Measurements from ENCODE around the gene RNU6-9. TPM values are rescaled to one million over a fixed set of nuclear protein-coding genes. Genes with fewer than 3 reads are reported as not detected.
"Not testable (repeated sequence)": the region's sequence is repeated elsewhere in the genome, so short reads cannot be mapped to it uniquely, and the experiment has no call there.

The RNU6-9 gene
- total RNA-seq, 1 donor from 2014 or later = not detected

GRCh38 chr19:877992-878660 is 15.2 kb upstream of the RNU6-9 start:
- DNase-seq (ENCODE audit: low read depth in 2 of 2) = not testable (repeated sequence)

GRCh38 chr19:878751-879561 is 14.3 kb upstream of the RNU6-9 start:
- not testable (repeated sequence) for DNase-seq (ENCODE audit: low read depth in 2 of 2)

DNA sequence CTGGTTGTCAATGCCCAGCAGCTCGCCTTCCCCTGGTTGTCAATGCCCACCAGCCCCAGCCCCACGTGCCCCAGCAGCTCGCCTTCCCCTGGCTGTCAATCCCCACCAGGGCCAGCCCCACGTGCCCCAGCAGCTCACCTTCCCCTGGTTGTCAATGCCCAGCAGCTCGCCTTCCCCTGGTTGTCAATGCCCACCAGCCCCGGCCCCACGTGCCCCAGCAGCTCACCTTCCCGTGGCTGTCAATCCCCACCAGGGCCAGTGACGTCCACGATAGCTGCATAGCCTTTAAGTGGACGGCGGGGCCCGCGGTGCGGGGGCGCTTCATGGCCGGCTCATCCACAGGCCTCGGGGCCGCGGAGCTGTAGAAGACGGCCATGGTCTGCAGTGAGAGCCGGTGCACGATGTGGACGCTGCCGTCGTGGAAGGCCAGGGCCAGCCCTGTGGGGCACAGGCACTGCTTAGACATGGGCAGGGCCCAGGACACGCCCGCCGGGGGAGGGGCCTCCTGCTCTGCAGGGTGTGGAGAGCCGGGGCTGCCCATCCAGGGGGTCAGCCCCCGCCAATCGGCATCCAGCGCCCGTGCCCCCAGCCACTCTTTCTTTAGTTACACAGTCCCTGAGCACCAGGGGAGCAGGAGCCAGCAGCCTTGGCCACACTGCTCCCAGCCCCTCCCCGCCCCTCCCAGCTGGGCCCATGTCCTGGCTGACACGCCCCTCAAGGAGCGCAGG is 13.4 kb upstream of the RNU6-9 start:
- DNase-seq (ENCODE audit: low read depth in 2 of 2) = no peak

- DNase-seq (ENCODE audit: low read depth in 2 of 2) = no peak
Measured at GRCh38 chr19:881385-882071, 11.8 kb upstream of the RNU6-9 start.

- no peak for DNase-seq (ENCODE audit: low read depth in 2 of 2)
Measured at GRCh38 chr19:882871-883497, 10.3 kb upstream of the RNU6-9 start.

- no peak for DNase-seq (ENCODE audit: low read depth in 2 of 2)
Measured at GRCh38 chr19:883661-884211, 9.5 kb upstream of the RNU6-9 start.

DNA sequence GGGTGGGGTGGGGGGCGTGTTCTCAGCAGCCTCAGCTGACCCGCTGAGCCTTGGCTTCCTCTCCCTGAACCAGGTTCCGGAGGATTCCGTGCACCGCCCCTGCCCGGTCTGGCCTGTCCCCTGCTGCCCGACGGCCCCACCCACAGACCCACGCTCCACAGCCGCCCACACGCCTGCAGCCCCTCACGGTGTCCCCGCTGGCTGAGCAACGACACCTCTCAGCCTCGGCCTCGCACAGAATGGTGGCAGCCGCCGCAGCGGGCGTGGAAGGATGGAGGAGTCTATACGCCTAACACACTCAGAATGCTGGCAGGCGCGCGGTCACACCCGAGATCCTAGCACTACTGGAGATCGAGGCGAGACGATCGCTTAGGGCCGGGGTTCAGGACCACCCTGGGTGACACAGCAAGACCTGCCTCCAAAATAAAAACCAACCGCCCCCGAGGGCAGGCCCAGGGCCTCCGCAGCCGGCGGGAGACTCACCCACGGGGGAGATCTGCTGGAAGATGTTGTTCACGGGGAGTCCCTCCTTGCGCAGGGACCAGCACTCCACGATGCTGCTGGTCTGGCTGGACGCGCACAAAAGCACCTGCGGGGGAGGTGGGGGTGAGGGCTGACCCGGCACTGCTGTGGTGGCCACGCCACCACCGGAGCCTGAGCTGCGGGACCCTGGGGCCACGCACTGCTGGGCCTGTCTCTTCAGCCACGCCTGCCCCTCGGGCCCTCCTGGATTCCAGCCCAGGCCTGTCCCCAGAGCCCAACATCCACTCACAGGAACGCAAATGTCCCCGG is 8.7 kb upstream of the RNU6-9 start:
- DNase-seq (ENCODE audit: low read depth in 2 of 2) = no peak

- no peak for DNase-seq (ENCODE audit: low read depth in 2 of 2)
Measured at GRCh38 chr19:885536-886224, 7.6 kb upstream of the RNU6-9 start.

- DNase-seq (ENCODE audit: low read depth in 2 of 2) = no peak
Measured at GRCh38 chr19:887072-887471, 6.2 kb upstream of the RNU6-9 start.

DNA sequence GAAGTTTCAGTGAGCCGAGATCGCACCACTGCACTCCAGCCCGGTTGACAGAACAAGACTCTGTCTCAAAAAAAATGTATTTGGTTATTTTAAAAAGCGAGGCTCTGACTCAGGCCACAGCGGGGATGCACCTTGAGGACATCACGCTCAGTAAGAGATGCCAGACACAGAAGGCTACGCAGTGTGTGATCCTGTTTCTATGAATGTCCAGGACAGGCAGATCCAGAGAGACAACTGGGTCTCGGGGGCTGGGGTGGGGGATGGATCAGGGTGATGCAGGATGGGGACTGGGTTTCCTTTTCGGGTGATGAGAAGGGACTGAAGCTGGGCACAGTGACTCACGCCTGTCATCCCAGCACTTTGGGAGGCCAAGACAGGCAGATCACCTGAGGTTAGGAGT is 5.7 kb upstream of the RNU6-9 start:
- no peak for DNase-seq (ENCODE audit: low read depth in 2 of 2)

GRCh38 chr19:888581-889385 is 4.5 kb upstream of the RNU6-9 start:
- DNase-seq (ENCODE audit: low read depth in 2 of 2) = no peak

DNA sequence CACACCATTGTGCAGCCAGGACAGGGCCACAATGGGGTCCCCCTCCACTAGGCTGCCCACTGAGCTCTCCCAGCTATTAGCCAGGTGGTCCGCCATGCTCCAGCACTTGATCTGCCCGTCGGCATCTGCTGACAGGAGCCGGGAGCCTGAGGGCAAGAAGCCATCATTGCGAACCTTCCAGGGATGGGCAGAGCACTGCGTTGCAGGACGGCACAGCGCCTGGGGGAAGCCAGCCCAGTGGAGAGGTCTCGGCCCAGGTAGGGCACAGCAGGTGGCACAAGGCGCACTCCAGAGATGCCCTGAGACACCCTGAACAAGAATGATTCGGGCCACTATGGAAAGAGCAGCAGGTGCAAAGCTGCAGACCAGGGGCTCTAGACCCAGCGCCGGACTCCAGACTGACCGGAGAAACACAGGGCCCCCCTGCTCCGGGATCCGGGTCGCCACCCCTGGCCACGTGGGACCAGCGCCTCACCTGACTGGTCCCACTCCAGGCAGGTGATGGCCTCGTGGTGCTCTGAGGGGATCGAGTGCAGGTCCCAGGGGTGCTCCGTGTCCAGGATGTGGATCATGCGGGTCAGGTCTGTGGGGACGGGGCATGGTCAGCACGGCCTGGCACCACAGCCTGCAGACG is 3.5 kb upstream of the RNU6-9 start:
- DNase-seq (ENCODE audit: low read depth in 2 of 2) = no peak

DNA sequence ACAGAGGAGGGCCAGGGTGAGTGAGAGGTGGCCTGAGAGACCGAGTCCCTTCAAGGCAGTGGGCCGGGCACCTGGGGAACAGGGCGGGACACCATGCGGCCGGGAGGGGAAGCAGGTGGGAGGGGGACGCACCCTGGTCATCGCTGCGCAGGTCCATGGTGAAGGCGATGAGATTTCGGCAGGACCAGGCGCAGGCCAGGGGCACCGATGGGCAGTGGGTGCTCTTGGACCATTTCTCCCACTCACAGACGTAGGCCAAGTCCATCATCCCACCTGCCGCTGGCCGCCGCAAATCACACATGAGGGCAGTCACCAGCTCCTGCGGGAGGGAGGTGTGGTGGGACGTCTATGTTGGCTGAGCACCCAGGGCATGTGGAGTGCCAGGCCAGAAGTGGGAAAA is 2.5 kb upstream of the RNU6-9 start:
- no peak for DNase-seq (ENCODE audit: low read depth in 2 of 2)

DNA sequence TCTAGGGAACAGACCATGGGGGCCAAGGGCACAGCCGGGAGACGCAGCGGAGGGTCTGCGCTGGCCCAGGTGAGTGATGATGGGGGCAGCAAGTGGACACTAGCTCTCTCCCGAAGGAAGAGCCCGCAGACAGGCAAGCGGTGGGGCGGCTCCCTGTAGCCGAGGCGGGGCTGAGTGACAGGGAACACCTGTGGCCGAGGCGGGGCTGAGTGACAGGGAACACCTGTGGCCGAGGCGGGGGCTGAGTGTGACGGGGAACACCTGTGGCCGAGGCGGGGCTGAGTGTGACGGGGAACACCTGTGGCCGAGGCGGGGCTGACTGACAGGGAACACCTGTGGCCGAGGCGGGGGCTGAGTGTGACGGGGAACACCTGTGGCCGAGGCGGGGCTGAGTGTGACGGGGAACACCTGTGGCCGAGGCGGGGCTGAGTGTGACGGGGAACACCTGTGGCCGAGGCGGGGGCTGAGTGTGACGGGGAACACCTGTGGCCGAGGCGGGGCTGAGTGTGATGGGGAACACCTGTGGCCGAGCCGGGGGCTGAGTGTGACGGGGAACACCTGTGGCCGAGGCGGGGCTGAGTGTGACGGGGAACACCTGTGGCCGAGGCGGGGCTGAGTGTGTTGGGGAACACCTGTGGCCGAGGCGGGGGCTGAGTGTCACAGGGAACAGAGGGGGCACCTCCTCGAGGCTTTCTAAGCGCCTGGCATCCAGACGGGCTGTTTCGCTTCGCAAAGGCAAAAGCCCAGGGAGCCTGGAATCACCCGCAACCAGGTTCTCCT is 1.7 kb upstream of the RNU6-9 start:
- not testable (repeated sequence) for DNase-seq (ENCODE audit: low read depth in 2 of 2)

DNA sequence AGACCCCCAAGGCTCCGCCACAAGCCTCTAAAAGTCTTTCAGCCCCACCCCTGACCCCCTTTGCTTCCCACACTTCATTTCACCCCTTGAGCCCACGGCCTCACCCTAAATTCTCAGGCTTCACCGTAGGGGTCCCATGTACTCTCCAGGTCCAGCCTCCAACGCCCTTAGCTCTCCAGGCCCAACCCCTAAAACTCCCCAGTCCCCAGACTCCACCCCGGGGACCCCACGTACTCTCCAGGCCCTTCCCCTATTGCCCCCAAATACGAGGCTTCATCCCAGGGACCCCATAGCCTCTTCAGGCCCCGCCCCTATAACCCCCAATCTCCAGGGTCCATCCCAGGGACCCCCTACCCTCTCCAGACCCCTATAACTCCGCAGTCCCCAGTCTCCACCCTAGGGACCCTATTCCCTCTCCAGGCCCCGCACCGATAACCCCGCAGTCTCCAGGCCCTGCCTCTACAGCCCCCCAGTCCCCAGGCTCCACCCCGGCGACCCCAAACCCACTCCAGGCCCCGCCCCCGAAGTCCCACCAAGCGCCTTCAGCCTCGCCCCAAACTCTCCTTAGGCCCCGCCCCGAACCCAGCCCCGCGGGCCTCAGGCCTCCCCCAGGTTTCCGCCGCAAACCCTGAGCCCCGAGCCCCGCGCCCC is 916 bp upstream of the RNU6-9 start:
- DNase-seq (ENCODE audit: low read depth in 2 of 2) = no peak

DNA sequence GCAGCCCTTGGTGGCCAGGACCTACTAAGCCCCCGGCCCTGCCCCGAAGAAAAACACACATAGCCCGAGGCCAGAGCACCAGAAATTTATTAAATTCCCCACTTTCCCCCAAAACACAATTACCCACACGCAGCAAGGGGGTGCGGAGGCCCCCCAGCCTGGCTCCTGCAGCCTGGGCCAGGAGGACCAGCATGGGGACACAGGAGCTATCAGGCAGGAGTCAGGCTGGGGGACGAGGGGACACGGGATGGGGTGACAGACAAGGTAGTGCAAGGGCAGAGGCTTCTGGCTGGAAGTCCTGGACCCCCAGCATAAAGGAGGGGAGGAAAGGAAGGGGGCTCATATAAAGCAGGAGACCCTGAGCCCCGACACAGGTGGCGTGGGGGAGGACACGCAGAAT is 3.1 kb downstream of the RNU6-9 start:
- DNase-seq (ENCODE audit: low read depth in 2 of 2) = no peak

GRCh38 chr19:896999-897398 is 3.7 kb downstream of the RNU6-9 start:
- DNase-seq (ENCODE audit: low read depth in 2 of 2) = no peak
